Immature natural killer cell (primary cell): ENCODE measurements around the gene PRSS33. TPM values are rescaled to one million over a fixed set of nuclear protein-coding genes. Genes with fewer than 3 reads are reported as not detected.

Experiments used
- DNase-seq, 3 donors: peaks; one replicate each; pipeline ENCODE4 v3.0.0; 2022; ENCODE audit warnings: mixed read lengths in 1 of 3
- H3K27ac Mint-ChIP-seq, 6 donors: one replicate each; pipeline ENCODE4 v1.8.0; 2020; ENCODE audit warnings: mixed read lengths in 6 of 6, mild to moderate bottlenecking in 5 of 6, inconsistent platforms in 4 of 6, moderate library complexity in 3 of 6
- H3K27me3 Mint-ChIP-seq, 3 donors: one replicate each; pipeline ENCODE4 v1.8.0; 2020 to 2021; ENCODE audit warnings: low read depth in 3 of 3, mild to moderate bottlenecking in 3 of 3, mixed read lengths in 3 of 3, moderate library complexity in 3 of 3, inconsistent platforms in 1 of 3
- H3K36me3 Mint-ChIP-seq, 3 donors: one replicate each; pipeline ENCODE4 v1.8.0; 2020; ENCODE audit warnings: mixed read lengths in 3 of 3, inconsistent platforms in 2 of 3, mild to moderate bottlenecking in 2 of 3
- H3K4me1 Mint-ChIP-seq, 2 donors: one replicate each; pipeline ENCODE4 v1.8.0; 2020; ENCODE audit warnings: inconsistent platforms in 2 of 2, mild to moderate bottlenecking in 2 of 2, mixed read lengths in 2 of 2, moderate library complexity in 1 of 2
- H3K4me3 Mint-ChIP-seq, 5 donors: one replicate each; pipeline ENCODE4 v1.8.0; 2020; ENCODE audit warnings: mild to moderate bottlenecking in 5 of 5, mixed read lengths in 5 of 5, inconsistent platforms in 3 of 5, moderate library complexity in 3 of 5
- H3K9me3 Mint-ChIP-seq, 6 donors: one replicate each; pipeline ENCODE4 v1.8.0; 2020; ENCODE audit warnings: mild to moderate bottlenecking in 6 of 6, mixed read lengths in 6 of 6, inconsistent platforms in 4 of 6, moderate library complexity in 3 of 6
- polyA plus RNA-seq, 3 donors: library from polyadenylated mRNA; unstranded; fragments of 300-500 nt; fragmentation: Illumina TruSeq; gene quantifications; one replicate each; pipeline ENCODE4 v1.2.3, GENCODE V29; 2021

PRSS33 gene
- polyA plus RNA-seq, 3 donors from 2014 or later, result 1.1 to 4.0 TPM; not detected in 1

DNA sequence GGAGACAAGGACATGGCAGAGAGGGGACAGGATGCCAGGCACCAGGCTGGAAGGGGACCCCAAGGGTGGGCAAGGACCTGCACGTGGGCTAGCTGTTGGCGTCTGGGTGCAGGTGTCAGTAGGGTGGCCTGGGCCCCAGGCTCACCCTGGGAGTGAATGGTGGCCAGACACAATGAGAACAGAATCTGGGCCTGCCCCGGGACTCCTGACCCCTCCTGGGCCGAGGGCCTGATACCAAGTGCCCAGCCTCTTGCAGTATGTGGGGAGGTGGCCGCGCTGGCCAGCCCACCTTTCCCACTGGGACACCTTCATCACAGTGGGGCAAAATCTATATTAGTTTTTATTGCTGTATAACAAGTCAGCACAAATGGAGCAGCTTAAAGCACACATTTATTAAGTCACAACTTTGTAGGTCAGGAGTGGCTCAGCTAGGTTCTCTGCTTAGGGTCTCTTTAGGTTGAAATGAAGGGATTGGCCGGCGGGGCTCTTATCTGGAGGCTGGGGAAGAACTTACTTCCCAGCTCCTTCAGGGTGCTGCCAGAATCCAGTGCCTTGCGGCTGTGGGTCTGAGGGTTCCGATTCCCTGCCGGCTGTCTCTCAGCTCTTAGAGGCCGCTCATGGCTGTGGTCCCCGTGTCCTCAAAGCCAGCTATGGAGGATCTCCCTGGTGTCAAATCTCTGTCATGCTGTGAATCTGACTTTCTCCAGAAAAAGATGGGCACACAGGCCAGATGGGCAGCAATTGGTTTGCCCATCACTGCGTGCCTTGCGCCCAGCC is 3.6 kb downstream of the PRSS33 start:
- Mint-ChIP-seq H3K27ac (no peak overlapping the region), H3K4me1 (peaks cover 17 to 28% of the 10 kb centered on the region in 2 donors), H3K27me3 (peaks cover 0 to 4% (median 2%) of the 10 kb centered on the region in 3 donors), H3K36me3 (no peaks in the 10 kb centered on the region), H3K4me3 (no peak overlapping the region), H3K9me3 (no peaks in the 10 kb centered on the region)
- DNase-seq, result no peak

DNA sequence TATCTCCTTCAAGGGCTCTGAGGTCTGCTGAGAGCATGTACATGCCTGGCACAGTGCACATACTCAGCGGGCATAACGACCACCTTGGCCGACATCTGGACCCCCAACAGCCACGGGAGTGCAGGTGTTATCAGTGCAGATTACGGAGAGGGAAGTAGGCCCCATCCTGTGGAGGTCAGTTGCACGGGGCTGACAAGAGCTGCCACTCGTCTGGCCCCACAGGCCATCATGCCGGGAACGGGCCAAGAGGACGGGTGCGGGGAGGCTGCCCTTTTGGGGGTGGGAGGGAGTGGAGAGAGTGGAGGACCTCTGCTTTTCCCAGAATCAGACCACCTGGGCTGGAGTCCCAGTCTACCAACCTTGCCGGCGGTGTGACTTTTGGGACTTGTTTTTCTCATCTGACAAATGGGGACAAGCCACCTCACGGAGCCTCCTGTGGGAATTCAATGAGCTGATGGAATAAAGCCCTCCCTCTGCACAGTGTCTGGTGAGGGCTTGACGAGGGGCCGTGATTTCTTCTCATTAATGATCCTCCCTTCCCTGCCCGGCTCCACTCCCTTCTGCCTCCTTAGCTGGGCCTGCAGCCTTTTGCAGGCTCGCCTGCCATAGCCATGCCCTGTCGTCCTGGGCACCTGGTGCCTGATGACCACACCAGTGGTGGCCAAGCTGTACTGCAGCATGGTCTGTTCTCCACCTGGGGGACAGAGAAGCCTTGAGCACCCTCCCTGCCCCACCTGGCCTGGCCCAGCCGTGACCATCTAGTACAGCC is 4.6 kb downstream of the PRSS33 start:
- no peaks in the 10 kb centered on the region for H3K36me3 Mint-ChIP-seq
- H3K9me3 Mint-ChIP-seq, result no peaks in the 10 kb centered on the region
- H3K27me3 Mint-ChIP-seq, result peaks cover 3 to 8% (median 7%) of the 10 kb centered on the region in 3 donors
- H3K27ac Mint-ChIP-seq, result no peak overlapping the region
- no peak for DNase-seq
- H3K4me1 Mint-ChIP-seq, result peaks cover 27 to 34% of the 10 kb centered on the region in 2 donors
- peak overlapping the region in 1 of 5 donors; percentile 36 for H3K4me3 Mint-ChIP-seq

DNA sequence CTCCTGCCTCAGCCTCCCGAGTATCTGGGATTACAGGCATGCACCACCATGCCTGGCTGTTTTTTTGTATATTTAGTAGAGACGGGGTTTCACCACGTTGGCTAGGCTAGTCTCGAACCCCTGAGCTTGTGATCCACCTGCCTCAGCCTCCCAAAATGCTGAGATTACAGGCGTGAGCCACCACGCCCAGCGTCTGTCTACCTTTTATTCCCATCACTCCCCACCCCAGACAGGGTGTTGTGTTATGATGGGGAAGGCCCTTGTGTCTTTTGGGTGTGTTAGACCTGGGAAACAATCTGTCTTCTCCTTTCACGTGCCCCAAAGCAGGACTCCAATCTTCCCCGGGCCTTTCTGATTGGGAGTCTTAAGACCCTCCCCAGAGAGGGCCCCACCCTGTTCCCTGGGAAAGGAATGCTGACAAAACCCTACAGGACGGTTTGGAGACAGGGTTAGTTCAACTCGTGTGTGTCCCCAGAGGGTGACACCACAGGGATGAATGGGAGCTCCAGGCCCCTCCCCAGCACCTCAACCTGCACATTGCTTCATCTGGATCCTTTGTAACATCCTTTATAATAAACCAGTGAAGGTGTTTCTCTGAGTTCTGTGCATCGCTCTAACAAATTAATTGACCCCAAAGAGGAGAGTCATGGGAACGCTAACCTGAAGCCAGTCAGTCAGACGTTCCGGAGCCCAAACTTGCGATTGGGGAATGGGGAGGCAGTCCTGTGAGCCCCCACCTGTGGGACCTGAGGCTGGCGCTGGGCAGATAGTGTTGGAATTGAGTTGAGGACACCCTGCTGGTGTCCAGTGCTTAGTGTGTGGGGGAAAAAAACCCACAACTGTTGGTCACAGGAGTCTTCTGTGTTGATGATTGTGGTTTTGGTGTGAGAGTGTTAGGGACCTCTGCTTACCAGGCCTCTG is 7.1 kb downstream of the PRSS33 start:
- peaks cover 36 to 42% of the 10 kb centered on the region in 2 donors for H3K4me1 Mint-ChIP-seq
- peak overlapping the region; percentile 13 to 68 (median 33) for H3K4me3 Mint-ChIP-seq
- H3K9me3 Mint-ChIP-seq, result no peaks in the 10 kb centered on the region
- no peak for DNase-seq
- H3K27me3 Mint-ChIP-seq, result peaks cover 13 to 18% (median 13%) of the 10 kb centered on the region in 3 donors
- H3K27ac Mint-ChIP-seq, result peak overlapping the region; percentile 40 to 95 (median 77)
- no peaks in the 10 kb centered on the region for H3K36me3 Mint-ChIP-seq

DNA sequence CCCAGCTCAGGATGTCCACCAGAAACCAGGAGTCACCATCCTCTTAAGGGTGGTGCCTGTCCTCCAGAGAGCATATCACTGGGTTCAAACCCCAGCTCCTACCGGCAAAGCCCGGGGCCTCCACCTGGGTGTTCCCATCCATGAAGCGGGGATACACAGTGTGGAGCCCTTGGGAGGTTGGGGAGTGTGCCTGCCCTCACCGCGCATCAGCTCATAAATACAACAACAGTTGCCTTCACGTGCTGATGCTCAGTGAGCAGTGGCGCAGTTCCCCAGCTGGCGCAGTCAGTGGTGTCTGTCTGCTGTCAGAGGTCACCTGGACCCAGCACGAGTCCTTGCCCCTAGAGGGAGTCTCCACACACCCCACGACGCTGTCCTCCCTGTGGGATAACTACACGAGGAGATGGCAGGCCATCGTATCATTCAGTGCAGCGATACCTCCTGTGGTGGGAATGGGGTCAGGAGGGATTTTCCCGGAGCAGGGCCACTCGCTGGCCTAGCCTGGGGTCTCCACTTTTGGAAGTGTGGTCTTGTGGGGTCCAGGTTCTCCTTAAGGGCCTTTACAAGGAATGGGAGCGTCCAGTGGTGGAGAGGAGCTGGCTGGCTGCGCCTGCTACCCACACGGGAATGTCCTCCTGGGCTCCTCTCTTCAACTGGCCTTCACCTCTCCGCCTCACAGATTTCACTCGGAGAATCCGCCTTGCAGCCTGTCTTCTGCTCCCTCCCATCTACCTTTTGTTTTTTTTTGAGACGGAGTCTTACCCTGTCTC is 8.0 kb downstream of the PRSS33 start:
- Mint-ChIP-seq H3K4me3 (peak overlapping the region in 4 of 5 donors; percentile 26 to 96 (median 96)), H3K4me1 (peaks cover 38 to 41% of the 10 kb centered on the region in 2 donors), H3K36me3 (no peaks in the 10 kb centered on the region), H3K9me3 (no peaks in the 10 kb centered on the region), H3K27ac (peak overlapping the region; percentile 57 to 98 (median 96)), H3K27me3 (peaks cover 11 to 18% (median 13%) of the 10 kb centered on the region in 3 donors)
- no peak for DNase-seq

DNA sequence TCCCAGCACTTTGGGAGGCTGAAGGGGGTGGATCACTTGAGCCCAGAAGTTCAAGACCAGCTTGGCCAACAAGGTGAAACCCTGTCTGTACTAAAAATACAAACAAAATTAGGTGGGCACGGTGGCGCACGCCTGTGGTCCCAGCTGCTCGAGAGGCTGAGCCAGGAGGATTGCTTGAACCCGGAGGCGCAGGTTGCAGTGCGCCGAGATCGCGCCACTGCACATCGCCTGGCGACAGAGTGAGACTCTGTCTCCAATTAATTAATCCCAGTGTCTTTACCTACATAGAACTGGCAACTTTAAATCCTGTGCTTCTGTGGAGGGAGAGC is 8.8 kb downstream of the PRSS33 start:
- H3K36me3 Mint-ChIP-seq, result no peaks in the 10 kb centered on the region
- H3K4me1 Mint-ChIP-seq, result peaks cover 38 to 41% of the 10 kb centered on the region in 2 donors
- H3K27me3 Mint-ChIP-seq, result peaks cover 11 to 18% (median 13%) of the 10 kb centered on the region in 3 donors
- H3K4me3 Mint-ChIP-seq, result peak overlapping the region; percentile 92 to 96 (median 95)
- DNase-seq, result no peak
- no peaks in the 10 kb centered on the region for H3K9me3 Mint-ChIP-seq
- H3K27ac Mint-ChIP-seq, result peak overlapping the region; percentile 95 to 98 (median 98)

DNA sequence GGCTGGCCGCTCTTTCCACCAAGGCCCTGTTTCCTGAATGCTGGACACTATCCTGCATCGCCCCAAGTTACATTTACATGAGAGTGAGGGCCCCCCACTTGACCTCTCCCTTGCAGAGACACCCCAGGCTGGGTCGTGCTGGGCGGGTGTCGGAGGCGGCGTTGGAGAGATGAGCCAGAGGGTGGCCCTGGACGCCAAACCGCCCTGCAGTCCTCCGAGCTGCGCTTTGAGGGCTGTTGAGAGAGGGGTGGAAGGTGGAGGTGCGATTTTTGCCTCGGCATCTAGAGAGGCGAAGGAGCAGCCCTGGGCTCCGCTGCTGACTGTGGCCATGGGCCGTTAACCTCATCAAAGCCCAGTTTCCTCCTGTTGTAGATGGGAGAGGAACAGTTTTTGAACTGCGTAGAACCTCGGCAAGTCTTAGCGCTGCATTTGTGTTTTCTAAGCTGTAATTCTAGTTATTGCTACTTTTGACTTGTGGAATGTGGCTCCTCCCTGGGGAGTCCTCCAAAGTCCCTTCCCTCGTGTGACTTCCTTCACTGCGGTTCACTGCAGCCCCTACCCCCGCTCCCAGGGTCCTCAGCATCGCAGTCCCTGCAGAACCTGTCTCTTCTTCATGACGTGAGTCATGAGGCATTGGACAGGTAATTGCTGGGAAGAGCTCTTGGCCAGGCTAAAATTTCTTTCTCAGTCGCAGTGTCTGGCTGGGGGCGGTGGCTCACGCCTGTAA is 9.3 kb downstream of the PRSS33 start:
- Mint-ChIP-seq H3K36me3 (no peaks in the 10 kb centered on the region), H3K9me3 (no peaks in the 10 kb centered on the region), H3K4me1 (peaks cover 40 to 41% of the 10 kb centered on the region in 2 donors), H3K4me3 (peak overlapping the region; percentile 92 to 96 (median 95)), H3K27me3 (peaks cover 11 to 18% (median 13%) of the 10 kb centered on the region in 3 donors), H3K27ac (peak overlapping the region; percentile 95 to 98 (median 98))
- DNase-seq, result peak; percentile 54 to 63 (median 61)

DNA sequence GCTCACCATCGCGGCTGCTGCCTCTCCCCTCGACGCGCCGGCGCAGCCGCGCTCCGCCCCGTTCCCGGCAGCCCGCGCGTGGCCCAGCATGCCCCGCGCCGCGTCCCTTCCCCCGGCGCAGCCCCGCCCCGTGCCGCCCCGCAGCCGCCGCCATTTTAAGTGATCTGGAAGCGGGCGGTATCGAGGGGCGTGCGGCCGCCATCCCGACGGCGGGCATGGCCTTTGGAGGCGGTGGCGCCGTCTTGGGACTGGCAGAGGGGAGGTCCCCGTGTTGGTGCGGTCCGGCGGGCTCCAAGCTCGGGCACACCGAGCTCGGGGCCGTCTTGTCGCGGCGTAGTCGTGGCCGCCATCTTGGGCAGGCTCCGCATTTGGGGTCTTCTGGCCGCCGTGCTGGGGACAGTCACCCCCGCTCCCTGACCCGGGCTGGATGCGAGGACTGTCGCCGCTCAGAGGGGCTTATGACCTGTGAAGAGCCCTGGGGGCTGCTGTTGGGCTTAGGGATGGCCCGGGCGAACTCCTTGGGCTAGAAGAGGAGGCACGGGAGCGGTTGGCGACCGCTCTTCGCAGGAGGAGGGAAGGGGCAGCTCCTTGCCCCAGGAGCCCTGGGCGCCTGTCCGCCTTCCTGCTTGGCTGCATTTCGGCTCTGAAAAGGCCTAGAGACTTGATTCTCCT is 10.0 kb downstream of the PRSS33 start, which contains the start of gene ELOB:
TSS of gene ELOB (minus strand) at position 50 of the 672 bp plus-strand sequence. CDS start at position 9, 41 bp downstream.
- Mint-ChIP-seq H3K9me3 (no peaks in the 10 kb centered on the region), H3K4me1 (peaks cover 43 to 47% of the 10 kb centered on the region in 2 donors), H3K4me3 (peak within 1 kb of the TSS; percentile 92 to 96 (median 95)), H3K36me3 (peaks cover 3 to 6% (median 4%) of the 10 kb centered on the region in 3 donors), H3K27ac (peak within 1 kb of the TSS; percentile 95 to 98 (median 98)), H3K27me3 (peaks cover 11 to 18% (median 13%) of the 10 kb centered on the region in 3 donors)
- peak; percentile 86 to 88 (median 87) for DNase-seq

DNA sequence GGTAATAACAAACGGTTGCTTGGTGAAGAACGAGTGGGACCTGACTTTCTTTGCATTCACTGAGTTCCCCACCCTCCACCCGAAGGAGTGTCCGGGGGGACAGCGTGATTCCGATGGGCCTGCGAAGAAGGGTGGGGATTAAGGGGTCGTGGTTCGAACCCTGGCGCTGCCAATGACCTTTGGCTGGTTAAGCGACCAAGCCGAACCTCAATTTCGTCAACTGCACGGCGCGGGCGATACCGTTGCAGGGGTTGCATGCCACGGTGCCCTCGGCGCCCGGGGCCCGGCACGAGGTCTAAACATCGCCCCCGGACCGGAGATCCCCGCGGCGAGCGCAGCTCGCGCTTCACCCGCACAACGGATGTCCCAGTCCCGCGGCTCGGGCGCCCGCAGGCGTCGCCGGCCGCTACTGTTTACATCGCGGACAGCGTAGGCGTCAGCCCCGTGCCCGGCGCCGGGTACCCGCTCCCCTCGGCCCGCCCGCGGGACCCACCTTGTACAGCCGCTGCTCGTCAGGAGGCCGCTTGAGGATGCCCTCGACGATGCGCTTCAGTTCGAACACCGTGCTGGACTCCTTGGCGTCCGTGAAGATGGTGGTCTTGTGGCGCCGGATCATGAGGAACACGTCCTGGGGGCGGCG is 10.7 kb downstream of the PRSS33 start:
- peak; percentile 60 to 65 (median 63) for DNase-seq
- peaks cover 3 to 9% (median 4%) of the 10 kb centered on the region in 3 donors for H3K36me3 Mint-ChIP-seq
- H3K9me3 Mint-ChIP-seq, result no peaks in the 10 kb centered on the region
- peaks cover 43 to 54% of the 10 kb centered on the region in 2 donors for H3K4me1 Mint-ChIP-seq
- H3K27me3 Mint-ChIP-seq, result peaks cover 11 to 18% (median 15%) of the 10 kb centered on the region in 3 donors
- H3K27ac Mint-ChIP-seq, result peak overlapping the region; percentile 87 to 96 (median 94)
- peak overlapping the region; percentile 88 to 93 (median 92) for H3K4me3 Mint-ChIP-seq

DNA sequence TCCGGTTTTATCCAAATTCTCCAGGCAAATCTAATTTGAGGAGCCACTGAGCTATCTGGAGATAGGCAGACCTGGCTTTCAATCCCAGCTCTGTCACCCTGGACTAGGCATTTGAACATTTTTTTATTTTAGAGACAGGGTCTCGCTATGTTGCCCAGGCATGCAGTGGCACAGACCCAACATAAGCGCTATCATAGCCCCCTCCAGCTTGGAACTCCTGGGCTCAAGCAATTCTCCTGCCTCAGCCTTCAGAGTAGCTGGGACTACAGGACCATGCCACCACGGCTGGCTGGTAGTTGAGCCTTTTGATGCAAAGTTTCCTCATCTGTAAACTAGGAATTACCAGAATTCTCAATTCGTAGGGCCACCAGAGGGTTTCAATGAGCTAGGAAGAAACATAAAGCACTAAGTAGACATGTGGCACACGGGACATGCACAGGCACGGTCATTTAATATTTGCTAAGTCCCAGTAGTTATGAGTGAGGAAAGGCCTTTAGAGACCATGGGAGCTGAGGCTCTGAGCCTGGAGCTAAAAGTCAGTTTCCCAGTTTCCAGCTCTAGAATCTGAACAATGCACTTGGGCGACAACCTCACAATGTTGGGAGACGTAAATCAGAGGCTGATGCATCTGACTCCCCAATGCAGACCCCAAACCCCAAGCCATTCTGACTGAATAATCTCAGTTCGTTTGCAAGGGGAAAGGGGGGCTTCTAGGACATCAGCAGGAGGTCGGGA is 11.4 kb downstream of the PRSS33 start:
- H3K4me1 Mint-ChIP-seq, result peaks cover 44 to 61% of the 10 kb centered on the region in 2 donors

DNA sequence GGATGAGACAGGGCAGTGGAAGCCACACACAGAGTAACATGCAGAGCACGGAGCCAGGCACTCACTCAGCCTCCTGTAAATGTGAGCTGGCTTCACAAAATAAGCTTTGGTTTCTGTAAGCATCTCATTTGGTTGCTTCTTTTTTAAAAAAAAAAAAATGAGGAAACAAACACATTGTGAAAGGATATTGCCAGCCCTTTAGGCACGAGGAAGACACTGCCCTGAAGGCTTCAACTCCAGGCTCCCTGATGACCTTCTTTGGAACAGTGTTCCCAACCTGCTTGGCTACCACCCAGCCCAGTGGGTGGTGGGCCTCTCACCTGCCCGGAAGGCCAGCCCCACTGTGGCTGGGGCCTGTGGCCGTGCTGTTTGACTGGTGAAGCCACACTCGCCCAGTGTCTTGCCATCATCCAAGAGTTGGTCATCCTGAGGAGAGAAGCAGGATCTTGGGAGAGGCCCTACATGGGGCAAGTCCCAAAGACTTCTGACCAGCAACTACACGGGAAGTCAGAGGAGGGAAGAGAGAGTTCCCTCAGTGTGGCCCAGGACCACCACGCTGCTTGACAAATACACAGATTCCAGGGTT is 12.1 kb downstream of the PRSS33 start:
- Mint-ChIP-seq H3K36me3 (peaks cover 3 to 19% (median 4%) of the 10 kb centered on the region in 3 donors), H3K27ac (peak overlapping the region; percentile 16 to 96 (median 59)), H3K9me3 (no peaks in the 10 kb centered on the region), H3K4me1 (peaks cover 38 to 57% of the 10 kb centered on the region in 2 donors), H3K27me3 (peaks cover 11 to 23% (median 18%) of the 10 kb centered on the region in 3 donors), H3K4me3 (peak overlapping the region; percentile 44 to 93 (median 88))
- DNase-seq, result no peak

More for the DNA sequence above, 11.4 kb downstream of the PRSS33 start:
- H3K27me3 Mint-ChIP-seq, result peaks cover 11 to 19% (median 18%) of the 10 kb centered on the region in 3 donors
- H3K4me3 Mint-ChIP-seq, result peak overlapping the region; percentile 88 to 93 (median 92)
- H3K36me3 Mint-ChIP-seq, result peaks cover 3 to 13% (median 4%) of the 10 kb centered on the region in 3 donors
- H3K9me3 Mint-ChIP-seq, result no peaks in the 10 kb centered on the region
- DNase-seq, result no peak
- H3K27ac Mint-ChIP-seq, result peak overlapping the region; percentile 87 to 96 (median 94)
